NCI-H226 (cell line): ENCODE measurements around the gene APOBEC3A.
A peak's percentile ranks its signal among the peaks of the same experiment; 100 is the strongest.
"Not testable (repeated sequence)": the region's sequence is repeated elsewhere in the genome, so short reads cannot be mapped to it uniquely, and the experiment has no call there.

Experiments
- DNase-seq: peaks from one replicate; pipeline ENCODE4 v3.0.0-alpha.2; 2015

APOBEC3A gene

DNA sequence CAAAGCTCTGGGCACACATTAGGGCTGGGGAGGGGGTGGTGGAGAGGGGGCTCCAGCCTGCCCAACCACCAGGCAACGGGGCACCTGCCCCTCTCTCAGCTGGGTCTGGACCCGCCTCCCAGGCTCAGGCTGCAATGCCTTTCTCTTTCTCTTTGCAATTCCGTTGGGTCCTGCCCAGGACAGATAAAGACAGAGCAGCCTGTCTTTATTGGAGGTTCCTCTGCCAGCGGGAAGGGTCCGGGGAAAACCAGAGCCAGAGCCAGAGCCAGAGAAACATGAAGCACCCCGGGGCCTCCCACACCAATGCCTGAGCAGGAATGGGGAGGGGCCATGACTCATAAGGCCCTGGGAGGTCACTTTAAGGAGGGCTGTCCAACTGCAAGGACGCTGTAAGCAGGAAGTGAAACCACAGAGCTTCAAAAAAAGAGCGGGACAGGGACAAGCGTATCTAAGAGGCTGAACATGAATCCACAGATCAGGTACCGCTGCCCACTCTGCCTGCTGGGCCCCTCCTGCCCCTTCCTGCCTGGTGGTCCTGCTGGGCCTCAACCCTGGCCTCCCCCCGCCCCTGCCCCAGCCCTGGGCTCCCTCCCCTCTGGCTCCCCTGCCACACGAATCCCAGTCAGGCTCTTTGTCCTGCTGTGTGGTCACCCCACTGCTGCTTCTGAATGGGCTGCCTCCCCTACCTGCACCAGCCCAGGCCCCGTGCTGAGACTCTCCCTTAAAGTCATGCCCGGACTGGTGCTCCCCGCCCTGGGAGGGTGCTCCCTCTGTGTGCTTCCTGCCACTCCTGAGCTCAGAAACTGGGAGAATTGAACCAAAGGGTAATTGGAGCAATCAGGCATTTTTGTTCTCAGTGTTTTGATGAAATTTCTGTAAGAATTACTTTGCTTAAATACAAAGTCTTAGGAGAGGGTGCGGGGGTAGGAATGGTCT, 24.9 kb downstream of the APOBEC3A start, which contains the start of gene APOBEC3B:
TSS of gene APOBEC3B (plus strand) at position 356 of the 936 bp plus-strand sequence. CDS start at position 463, 107 bp downstream.
- peak; percentile 84 for DNase-seq

DNA sequence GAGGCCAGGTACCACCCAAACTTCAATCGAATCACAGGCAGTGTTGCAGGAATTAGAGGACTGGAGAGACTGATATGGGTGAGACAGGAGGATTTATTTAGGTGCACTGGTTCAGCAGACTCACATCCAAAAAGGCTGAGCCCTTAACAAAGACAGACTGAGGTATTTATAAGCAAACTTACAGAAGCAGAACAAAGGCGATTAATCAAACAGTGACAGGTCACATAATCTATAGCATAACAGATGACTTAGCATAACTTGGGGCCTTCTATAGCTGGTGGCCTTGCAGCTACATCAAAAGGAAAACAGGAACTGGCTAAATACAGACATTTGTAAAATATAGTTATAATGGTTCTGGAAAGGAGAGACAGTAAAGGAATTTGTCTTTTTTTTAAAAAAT, 26.8 kb downstream of the APOBEC3A start:
- DNase-seq: no peak

DNA sequence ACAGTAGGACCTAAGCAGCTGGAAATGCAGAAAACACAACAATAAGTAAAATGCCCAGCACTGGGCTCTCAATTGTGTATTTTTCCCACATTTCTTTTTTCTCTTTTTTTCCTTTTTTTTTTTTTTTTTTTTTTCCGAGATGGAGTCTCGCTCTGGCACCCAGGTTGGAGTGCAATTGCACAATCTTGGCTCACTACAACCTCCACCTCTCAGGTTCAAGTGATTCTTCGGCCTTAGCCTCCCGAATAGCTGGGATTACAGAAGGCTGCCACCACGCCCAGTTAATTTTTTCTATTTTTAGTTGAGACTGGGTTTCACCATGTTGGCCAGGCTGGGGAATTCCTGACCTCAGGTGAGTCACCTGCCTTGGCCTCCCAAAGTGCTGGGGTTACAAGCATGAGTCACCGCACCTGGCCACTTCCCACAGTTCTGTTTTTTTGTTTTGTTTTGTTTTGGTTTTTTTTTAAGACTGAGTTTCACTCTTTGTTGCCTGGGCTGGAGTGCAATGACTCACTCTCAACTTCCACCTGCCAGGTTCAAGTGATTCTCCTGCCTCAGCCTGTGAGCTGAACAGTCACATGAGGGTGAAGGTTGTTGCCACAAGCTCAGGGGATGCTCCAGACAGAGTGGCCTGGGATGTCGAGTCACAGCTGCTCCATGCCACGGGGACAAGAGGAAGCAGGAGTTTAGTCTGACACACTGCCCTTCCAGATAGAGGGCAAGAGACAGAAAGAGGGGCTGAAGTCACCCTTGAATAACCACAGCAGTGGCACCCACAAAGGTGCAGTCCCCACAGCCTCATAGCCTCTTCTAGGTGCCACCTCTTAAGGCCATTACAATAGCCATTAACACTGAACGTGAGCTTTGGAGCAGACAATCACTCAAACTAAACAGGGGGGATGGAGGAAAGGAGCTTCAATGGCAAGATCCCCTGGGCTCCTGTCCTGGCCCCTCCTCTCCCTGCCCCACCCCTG, 27.7 kb downstream of the APOBEC3A start:
- DNase-seq: peak; percentile 37

- DNase-seq: no peak
These were observed 29.2 kb downstream of the APOBEC3A start for GRCh38 chr22:38986629-38987028.

GRCh38 chr22:38987171-38987895, 29.9 kb downstream of the APOBEC3A start:
- DNase-seq: no peak

DNA sequence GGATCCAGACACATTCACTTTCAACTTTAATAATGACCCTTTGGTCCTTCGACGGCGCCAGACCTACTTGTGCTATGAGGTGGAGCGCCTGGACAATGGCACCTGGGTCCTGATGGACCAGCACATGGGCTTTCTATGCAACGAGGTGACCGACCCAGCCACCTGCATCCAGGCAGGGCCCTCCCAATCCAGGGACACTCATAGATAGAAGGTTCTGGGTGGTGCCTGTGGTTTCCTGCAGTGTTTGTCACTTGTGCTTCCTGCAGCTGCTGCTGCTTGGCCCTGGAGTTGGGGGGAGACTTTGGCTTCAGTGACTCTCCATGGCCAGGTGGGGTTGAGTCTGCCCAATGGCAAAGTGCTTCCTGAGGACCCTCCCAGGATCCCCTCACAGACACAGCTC, 32.1 kb downstream of the APOBEC3A start:
- DNase-seq: no peak

- DNase-seq: not testable (repeated sequence)
These were observed 35.5 kb downstream of the APOBEC3A start for GRCh38 chr22:38992871-38993371.

GRCh38 chr22:38996105-38996504, 38.7 kb downstream of the APOBEC3A start:
- DNase-seq: no peak

- DNase-seq: no peak
These were observed 40.1 kb downstream of the APOBEC3A start for GRCh38 chr22:38997518-38997917.

GRCh38 chr22:39003165-39003638, 45.8 kb downstream of the APOBEC3A start:
- DNase-seq: peak; percentile 58

DNA sequence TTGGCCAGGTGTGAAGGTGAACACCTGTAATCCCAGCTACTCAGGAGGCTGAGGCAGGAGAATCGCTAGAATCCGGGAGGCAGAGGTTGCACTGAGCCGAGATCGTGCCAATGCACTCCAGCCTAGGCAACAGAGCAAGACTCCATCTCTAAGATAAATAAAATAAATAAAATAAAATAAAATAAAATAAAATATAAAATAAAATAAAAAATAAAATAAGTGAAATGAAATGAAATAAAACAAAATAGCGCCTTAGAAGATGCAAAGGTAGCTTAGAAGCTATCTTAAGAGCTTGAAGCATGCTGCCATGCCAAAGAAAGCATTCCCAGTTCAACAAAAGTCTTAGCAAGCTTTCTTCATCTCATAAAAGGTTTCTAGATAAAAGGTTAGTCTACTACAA, 49.8 kb downstream of the APOBEC3A start:
- no peak for DNase-seq

- not testable (repeated sequence) for DNase-seq
These were observed 51.0 kb downstream of the APOBEC3A start for GRCh38 chr22:39008271-39008850.

GRCh38 chr22:39010946-39011345, 53.5 kb downstream of the APOBEC3A start:
- no peak for DNase-seq
